Stomach (tissue), 4 donors: ENCODE data around the gene GJB4.

Experiments
- POLR2A ChIP-seq, 4 donors: fragments of 450-650 bp; IDR thresholded peaks; one replicate each; pipeline ENCODE4 v1.6.1; 2016; ENCODE audit warnings: antibody characterized with exemption in 4 of 4, control low read depth in 2 of 4, mild to moderate bottlenecking in 1 of 4, moderate library complexity in 1 of 4
- TF ChIP-seq, protein P1 (sequence below), 7 experiments: fragments of 450-650 bp in 4 of 7; fragments of 200-600 bp in 3 of 7; sonication (generic) in 3 of 7; IDR thresholded peaks; one replicate each; pipeline ENCODE4 v1.5.1; 2016 to 2019; ENCODE audit warnings: antibody characterized with exemption in 7 of 7, control low read depth in 2 of 7, mild to moderate bottlenecking in 1 of 7

DNA sequence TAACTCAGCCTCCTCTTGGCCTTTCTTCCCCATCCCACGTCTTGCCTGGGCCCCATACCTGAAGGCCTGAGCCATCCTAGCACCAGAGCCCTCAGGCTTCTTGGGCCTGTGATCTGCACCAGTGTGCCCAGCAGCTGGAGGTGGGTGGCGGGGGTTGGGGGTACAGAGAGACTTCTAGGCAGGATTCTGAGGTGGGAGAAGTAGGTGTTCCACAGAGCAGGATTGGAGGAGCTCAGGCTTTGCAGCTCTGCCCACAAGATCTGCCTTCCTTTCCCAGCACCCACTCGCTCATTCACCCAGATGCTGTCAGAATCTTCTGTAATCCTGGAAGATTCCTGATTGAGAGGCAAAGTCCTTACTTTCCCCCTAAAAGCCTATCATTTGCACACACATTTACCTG lies 14.7 kb upstream of the GJB4 start:
- TF ChIP-seq, protein P1, sequence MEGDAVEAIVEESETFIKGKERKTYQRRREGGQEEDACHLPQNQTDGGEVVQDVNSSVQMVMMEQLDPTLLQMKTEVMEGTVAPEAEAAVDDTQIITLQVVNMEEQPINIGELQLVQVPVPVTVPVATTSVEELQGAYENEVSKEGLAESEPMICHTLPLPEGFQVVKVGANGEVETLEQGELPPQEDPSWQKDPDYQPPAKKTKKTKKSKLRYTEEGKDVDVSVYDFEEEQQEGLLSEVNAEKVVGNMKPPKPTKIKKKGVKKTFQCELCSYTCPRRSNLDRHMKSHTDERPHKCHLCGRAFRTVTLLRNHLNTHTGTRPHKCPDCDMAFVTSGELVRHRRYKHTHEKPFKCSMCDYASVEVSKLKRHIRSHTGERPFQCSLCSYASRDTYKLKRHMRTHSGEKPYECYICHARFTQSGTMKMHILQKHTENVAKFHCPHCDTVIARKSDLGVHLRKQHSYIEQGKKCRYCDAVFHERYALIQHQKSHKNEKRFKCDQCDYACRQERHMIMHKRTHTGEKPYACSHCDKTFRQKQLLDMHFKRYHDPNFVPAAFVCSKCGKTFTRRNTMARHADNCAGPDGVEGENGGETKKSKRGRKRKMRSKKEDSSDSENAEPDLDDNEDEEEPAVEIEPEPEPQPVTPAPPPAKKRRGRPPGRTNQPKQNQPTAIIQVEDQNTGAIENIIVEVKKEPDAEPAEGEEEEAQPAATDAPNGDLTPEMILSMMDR (IDR thresholded peaks at IDR 0.05): no peak
- no peak for TF ChIP-seq POLR2A (IDR thresholded peaks at IDR 0.05)
